SK-N-SH treated with all-trans-retinoic acid at 6 μM for 48 hours (cell line): ENCODE results near the gene STEAP3.

Experiments used
- ATAC-seq: fragments of 200-7000 bp; cut with Tn5 transposase; 3 replicates; pipeline ENCODE4 v1.9.1; 2020; ENCODE audit warnings: mild to moderate bottlenecking, moderate library complexity
- ARNTL ChIP-seq: fragments of 450-650 bp; formaldehyde crosslinking; IDR thresholded peaks from 2 replicates; pipeline ENCODE4 v1.5.0; 2020; ENCODE audit warnings: low read depth, mild to moderate bottlenecking, moderate library complexity, borderline replicate concordance
- BACH2 ChIP-seq: fragments of 250-450 bp; sonication (Bioruptor Pico); IDR thresholded peaks from 2 replicates; pipeline ENCODE4 v1.9.0; 2021; ENCODE audit warnings: mild to moderate bottlenecking, borderline replicate concordance
- ESRRG ChIP-seq: fragments of 250-450 bp; sonication (Bioruptor Pico); IDR thresholded peaks from 2 replicates; pipeline ENCODE4 v1.6.1; 2021; ENCODE audit warnings: mild to moderate bottlenecking
- GLIS3 ChIP-seq: fragments of 250-450 bp; sonication (Bioruptor Pico); IDR thresholded peaks from 2 replicates; pipeline ENCODE4 v1.5.0; 2020; ENCODE audit warnings: mild to moderate bottlenecking, moderate library complexity
- ISL1 ChIP-seq: fragments of 250-450 bp; sonication (Bioruptor Pico); IDR thresholded peaks from 2 replicates; pipeline ENCODE4 v2.1.2; 2022; ENCODE audit warnings: mild to moderate bottlenecking, moderate library complexity
- OSR1 ChIP-seq: fragments of 250-450 bp; sonication (Bioruptor Pico); IDR thresholded peaks from 2 replicates; pipeline ENCODE4 v1.8.0; 2022; ENCODE audit warnings: moderate library complexity, mild to moderate bottlenecking, inconsistent platforms
- PPARA ChIP-seq: fragments of 250-450 bp; sonication (Bioruptor Pico); IDR thresholded peaks from 2 replicates; pipeline ENCODE4 v1.5.0; 2020; ENCODE audit warnings: mild to moderate bottlenecking, borderline replicate concordance
- RARB ChIP-seq: fragments of 250-450 bp; sonication (Bioruptor Pico); IDR thresholded peaks from 2 replicates; pipeline ENCODE4 v1.8.0; 2021; ENCODE audit warnings: mild to moderate bottlenecking, moderate library complexity
- SNAI2 ChIP-seq: fragments of 250-450 bp; sonication (Bioruptor Pico); IDR thresholded peaks from 2 replicates; pipeline ENCODE4 v1.5.0; 2020; ENCODE audit warnings: mild to moderate bottlenecking, moderate library complexity
- TCF4 ChIP-seq: fragments of 250-450 bp; sonication (Bioruptor Pico); IDR thresholded peaks from 2 replicates; pipeline ENCODE4 v1.8.0; 2021; ENCODE audit warnings: mild to moderate bottlenecking, moderate library complexity, borderline replicate concordance
- TOX ChIP-seq: fragments of 250-450 bp; sonication (Bioruptor Pico); IDR thresholded peaks from 2 replicates; pipeline ENCODE4 v1.8.0; 2021; ENCODE audit warnings: mild to moderate bottlenecking, moderate library complexity, borderline replicate concordance
- ZC3H10 ChIP-seq: fragments of 250-450 bp; sonication (Bioruptor Pico); IDR thresholded peaks from 2 replicates; pipeline ENCODE4 v1.5.1; 2021; ENCODE audit warnings: mild to moderate bottlenecking, moderate library complexity
- ZNF8 ChIP-seq: fragments of 450-650 bp; formaldehyde crosslinking; IDR thresholded peaks from 2 replicates; pipeline ENCODE4 v1.5.0; 2020; ENCODE audit warnings: mild to moderate bottlenecking, moderate library complexity
- TF ChIP-seq, protein P1 (sequence below): fragments of 250-450 bp; sonication (Bioruptor Pico); IDR thresholded peaks from 2 replicates; pipeline ENCODE4 v1.5.1; 2021; ENCODE audit warnings: mild to moderate bottlenecking, moderate library complexity
- TF ChIP-seq, protein P2 (sequence below): fragments of 250-450 bp; sonication (Bioruptor Pico); IDR thresholded peaks from 2 replicates; pipeline ENCODE4 v1.5.1; 2020; ENCODE audit warnings: low read depth, mild to moderate bottlenecking, moderate library complexity
- TF ChIP-seq, protein P3 (sequence below): fragments of 250-450 bp; sonication (Bioruptor Pico); IDR thresholded peaks from 2 replicates; pipeline ENCODE4 v1.5.0; 2020; ENCODE audit warnings: mild to moderate bottlenecking, moderate library complexity
- TF ChIP-seq, protein P4 (sequence below): fragments of 250-450 bp; sonication (Bioruptor Pico); IDR thresholded peaks from 2 replicates; pipeline ENCODE4 v1.8.0; 2021; ENCODE audit warnings: low read depth, mild to moderate bottlenecking, moderate library complexity, borderline replicate concordance
- TF ChIP-seq, protein P5 (sequence below): fragments of 250-450 bp; sonication (Bioruptor Pico); IDR thresholded peaks from 2 replicates; pipeline ENCODE4 v1.8.0; 2020; ENCODE audit warnings: mild to moderate bottlenecking, moderate library complexity, borderline replicate concordance

The STEAP3 gene

DNA sequence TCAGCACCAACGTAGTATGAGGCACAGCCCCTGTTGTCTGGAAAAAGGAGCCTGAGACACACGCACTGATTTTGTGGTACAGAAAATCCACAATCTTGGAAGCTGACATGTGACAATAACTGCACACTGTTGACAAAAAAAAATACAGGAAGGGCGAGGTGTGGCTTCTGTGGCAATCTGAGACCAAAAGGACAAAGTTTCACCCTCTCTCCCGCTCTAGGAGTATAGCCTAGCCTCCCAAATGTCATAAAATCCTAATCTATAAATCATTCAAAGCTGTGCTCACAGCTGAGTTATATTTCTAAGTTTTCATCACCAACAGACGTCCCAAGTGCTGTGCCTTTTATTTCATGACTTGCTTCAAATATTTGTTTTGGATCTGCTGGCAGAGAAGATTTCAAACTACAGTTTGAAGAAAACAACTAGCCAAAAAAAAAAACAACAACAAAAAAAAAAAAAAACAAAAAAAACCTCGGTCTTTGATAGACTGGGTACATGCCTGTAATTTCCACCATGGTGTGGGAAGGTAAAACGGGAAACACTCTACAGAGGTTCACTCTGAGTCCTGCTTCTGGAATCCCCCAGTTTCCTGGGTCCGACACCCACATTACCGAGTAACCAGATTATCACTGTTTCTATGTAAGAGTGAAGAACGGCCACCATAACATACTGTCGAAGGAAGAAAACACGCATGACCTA is 82.0 kb downstream of the STEAP3 start:
- no peak for ATAC-seq
- TF ChIP-seq, protein P1, sequence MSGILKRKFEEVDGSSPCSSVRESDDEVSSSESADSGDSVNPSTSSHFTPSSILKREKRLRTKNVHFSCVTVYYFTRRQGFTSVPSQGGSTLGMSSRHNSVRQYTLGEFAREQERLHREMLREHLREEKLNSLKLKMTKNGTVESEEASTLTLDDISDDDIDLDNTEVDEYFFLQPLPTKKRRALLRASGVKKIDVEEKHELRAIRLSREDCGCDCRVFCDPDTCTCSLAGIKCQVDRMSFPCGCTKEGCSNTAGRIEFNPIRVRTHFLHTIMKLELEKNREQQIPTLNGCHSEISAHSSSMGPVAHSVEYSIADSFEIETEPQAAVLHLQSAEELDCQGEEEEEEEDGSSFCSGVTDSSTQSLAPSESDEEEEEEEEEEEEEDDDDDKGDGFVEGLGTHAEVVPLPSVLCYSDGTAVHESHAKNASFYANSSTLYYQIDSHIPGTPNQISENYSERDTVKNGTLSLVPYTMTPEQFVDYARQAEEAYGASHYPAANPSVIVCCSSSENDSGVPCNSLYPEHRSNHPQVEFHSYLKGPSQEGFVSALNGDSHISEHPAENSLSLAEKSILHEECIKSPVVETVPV (CRISPR knock-in tag) = no peak
- no peak for TF ChIP-seq BACH2 (CRISPR knock-in tag)
- no peak for TF ChIP-seq TOX (CRISPR knock-in tag)
- no peak for TF ChIP-seq SNAI2 (CRISPR knock-in tag)

DNA sequence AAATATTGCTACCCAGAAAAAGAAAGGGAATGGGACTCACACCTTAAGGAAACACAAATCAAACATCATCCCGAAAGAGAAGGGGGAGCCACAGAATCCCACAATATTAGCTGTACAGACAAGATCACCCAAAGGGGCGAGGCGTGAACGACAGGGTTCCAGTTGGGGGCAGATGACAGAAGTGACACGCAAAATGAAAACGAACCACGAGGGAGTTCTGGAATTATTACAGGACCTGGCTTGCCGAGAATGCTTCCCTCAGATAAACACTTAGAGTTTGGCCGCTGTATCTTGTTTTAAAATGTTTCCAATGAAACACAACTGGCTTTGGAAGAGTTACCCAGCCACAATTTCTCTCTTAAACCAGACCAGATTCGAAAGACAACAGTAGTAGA is 82.6 kb downstream of the STEAP3 start:
- no peak for ATAC-seq
- TF ChIP-seq, protein P1 (CRISPR knock-in tag) = no peak
- TF ChIP-seq ISL1 = no peak
- TF ChIP-seq ZNF8 = no peak
- TF ChIP-seq, protein P2, sequence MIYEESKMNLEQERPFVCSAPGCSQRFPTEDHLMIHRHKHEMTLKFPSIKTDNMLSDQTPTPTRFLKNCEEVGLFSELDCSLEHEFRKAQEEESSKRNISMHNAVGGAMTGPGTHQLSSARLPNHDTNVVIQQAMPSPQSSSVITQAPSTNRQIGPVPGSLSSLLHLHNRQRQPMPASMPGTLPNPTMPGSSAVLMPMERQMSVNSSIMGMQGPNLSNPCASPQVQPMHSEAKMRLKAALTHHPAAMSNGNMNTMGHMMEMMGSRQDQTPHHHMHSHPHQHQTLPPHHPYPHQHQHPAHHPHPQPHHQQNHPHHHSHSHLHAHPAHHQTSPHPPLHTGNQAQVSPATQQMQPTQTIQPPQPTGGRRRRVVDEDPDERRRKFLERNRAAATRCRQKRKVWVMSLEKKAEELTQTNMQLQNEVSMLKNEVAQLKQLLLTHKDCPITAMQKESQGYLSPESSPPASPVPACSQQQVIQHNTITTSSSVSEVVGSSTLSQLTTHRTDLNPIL (CRISPR knock-in tag) = no peak
- TF ChIP-seq SNAI2 (CRISPR knock-in tag) = no peak
- no peak for TF ChIP-seq OSR1 (CRISPR knock-in tag)
- TF ChIP-seq, protein P3, sequence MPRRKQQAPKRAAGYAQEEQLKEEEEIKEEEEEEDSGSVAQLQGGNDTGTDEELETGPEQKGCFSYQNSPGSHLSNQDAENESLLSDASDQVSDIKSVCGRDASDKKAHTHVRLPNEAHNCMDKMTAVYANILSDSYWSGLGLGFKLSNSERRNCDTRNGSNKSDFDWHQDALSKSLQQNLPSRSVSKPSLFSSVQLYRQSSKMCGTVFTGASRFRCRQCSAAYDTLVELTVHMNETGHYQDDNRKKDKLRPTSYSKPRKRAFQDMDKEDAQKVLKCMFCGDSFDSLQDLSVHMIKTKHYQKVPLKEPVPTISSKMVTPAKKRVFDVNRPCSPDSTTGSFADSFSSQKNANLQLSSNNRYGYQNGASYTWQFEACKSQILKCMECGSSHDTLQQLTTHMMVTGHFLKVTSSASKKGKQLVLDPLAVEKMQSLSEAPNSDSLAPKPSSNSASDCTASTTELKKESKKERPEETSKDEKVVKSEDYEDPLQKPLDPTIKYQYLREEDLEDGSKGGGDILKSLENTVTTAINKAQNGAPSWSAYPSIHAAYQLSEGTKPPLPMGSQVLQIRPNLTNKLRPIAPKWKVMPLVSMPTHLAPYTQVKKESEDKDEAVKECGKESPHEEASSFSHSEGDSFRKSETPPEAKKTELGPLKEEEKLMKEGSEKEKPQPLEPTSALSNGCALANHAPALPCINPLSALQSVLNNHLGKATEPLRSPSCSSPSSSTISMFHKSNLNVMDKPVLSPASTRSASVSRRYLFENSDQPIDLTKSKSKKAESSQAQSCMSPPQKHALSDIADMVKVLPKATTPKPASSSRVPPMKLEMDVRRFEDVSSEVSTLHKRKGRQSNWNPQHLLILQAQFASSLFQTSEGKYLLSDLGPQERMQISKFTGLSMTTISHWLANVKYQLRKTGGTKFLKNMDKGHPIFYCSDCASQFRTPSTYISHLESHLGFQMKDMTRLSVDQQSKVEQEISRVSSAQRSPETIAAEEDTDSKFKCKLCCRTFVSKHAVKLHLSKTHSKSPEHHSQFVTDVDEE (CRISPR knock-in tag) = no peak
- no peak for TF ChIP-seq PPARA (CRISPR knock-in tag)
- no peak for TF ChIP-seq ZC3H10 (CRISPR knock-in tag)
- no peak for TF ChIP-seq TCF4 (CRISPR knock-in tag)
- no peak for TF ChIP-seq TOX (CRISPR knock-in tag)
- TF ChIP-seq, protein P4, sequence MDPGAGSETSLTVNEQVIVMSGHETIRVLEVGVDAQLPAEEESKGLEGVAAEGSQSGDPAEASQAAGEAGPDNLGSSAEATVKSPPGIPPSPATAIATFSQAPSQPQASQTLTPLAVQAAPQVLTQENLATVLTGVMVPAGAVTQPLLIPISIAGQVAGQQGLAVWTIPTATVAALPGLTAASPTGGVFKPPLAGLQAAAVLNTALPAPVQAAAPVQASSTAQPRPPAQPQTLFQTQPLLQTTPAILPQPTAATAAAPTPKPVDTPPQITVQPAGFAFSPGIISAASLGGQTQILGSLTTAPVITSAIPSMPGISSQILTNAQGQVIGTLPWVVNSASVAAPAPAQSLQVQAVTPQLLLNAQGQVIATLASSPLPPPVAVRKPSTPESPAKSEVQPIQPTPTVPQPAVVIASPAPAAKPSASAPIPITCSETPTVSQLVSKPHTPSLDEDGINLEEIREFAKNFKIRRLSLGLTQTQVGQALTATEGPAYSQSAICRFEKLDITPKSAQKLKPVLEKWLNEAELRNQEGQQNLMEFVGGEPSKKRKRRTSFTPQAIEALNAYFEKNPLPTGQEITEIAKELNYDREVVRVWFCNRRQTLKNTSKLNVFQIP = no peak
- TF ChIP-seq, protein P5, sequence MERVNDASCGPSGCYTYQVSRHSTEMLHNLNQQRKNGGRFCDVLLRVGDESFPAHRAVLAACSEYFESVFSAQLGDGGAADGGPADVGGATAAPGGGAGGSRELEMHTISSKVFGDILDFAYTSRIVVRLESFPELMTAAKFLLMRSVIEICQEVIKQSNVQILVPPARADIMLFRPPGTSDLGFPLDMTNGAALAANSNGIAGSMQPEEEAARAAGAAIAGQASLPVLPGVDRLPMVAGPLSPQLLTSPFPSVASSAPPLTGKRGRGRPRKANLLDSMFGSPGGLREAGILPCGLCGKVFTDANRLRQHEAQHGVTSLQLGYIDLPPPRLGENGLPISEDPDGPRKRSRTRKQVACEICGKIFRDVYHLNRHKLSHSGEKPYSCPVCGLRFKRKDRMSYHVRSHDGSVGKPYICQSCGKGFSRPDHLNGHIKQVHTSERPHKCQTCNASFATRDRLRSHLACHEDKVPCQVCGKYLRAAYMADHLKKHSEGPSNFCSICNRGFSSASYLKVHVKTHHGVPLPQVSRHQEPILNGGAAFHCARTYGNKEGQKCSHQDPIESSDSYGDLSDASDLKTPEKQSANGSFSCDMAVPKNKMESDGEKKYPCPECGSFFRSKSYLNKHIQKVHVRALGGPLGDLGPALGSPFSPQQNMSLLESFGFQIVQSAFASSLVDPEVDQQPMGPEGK (CRISPR knock-in tag) = no peak
- TF ChIP-seq ESRRG (CRISPR knock-in tag) = no peak
- TF ChIP-seq GLIS3 (CRISPR knock-in tag) = no peak
- no peak for TF ChIP-seq RARB (CRISPR knock-in tag)

DNA sequence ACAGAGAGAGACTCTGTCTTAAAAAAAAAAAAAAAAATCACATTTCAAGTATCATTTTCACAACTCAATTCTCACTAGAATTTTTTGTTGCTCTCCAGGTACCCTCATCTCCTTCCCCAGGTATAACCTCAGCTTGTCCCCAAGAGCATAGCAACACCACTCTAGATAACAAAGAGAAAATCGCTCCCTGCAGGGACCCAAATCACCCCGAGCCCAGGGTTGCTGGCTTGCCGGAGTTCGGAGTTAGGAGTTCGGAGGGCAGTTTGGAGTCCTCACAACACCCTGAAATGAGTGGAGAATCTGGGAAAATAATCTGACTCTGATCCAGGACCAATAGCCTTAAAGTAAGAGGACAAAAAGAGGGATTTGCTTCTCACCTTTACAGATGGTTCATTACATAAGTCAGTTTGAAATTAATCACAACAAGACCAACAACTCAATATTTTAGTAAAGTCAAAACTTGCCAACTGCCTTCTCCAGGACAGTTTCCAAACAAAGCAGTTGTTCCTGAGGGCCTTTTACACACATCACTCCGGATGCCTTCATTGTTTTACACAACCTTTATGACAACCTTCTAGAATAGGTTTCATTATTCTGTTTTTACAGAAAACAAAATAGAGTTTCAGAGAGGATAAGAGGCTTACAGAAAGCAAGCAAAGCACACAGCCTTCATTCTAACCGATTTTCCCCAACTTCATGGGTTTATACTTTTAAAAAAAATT is 83.9 kb downstream of the STEAP3 start:
- TF ChIP-seq, protein P5 (CRISPR knock-in tag) = no peak
- TF ChIP-seq, protein P3 (CRISPR knock-in tag) = no peak
- TF ChIP-seq ARNTL (CRISPR knock-in tag) (no peak), ZNF8 (no peak), ESRRG (CRISPR knock-in tag) (no peak)
- no peak for ATAC-seq
